Measurements from ENCODE around the gene SRGAP3. TPM values are rescaled to one million over a fixed set of nuclear protein-coding genes. Genes with fewer than 3 reads are reported as not detected.

SRGAP3 gene
- total RNA-seq, 2 experiments from 2014 or later = 2.8 to 3.2 TPM

DNA sequence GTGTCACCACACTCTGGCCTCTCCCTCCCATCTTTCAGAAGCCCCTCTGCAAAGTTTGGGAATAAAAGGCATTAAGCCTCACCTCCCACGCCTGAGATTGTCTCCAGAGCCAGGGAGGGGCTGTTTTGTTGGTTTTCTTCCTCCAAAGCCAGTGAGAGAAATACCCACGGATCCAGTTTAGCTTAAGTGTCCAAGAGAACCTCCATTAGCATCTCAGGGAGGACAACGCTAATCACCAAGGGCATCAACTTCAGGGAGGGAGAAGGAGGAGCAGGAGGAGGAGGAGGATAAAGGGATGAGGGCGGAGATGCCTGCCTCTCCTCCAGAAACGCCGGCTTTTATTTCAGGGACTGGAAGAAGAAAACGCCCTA lies 101.6 kb downstream of the SRGAP3 start:
- no peak for ATAC-seq (ENCODE audit: poor library complexity)
- peaks cover 13% of the 10 kb centered on the region for H3K9me3 Mint-ChIP-seq
- no peak overlapping the region for H3K4me3 ChIP-seq (ENCODE audit: low read length)
- H3K36me3 ChIP-seq (ENCODE audit: insufficient read depth, low read length) = no peaks in the 10 kb centered on the region
- H3K4me1 ChIP-seq (ENCODE audit: insufficient read depth, low read length) = no peaks in the 10 kb centered on the region
- ChIA-PET CTCF (no interaction called here), POLR2A (no interaction called here)
- peaks cover 15 to 30% of the 10 kb centered on the region in 2 experiments for H3K9me3 ChIP-seq (ENCODE audit: control insufficient read depth in 1 of 2, insufficient read depth in 1 of 2, low read length in 2 of 2)
- no peaks in the 10 kb centered on the region for H3K4me1 Mint-ChIP-seq (ENCODE audit: low read depth)
- no peak overlapping the region for H3K27ac ChIP-seq (ENCODE audit: low read depth in 1 of 2, low read length in 2 of 2)
- no peaks in the 10 kb centered on the region for H3K36me3 Mint-ChIP-seq (ENCODE audit: low read depth)
- H3K27me3 Mint-ChIP-seq = no peaks in the 10 kb centered on the region
- intact Hi-C loops (cut with DNase I, micrococcal nuclease) = no loop called here
- no peaks in the 10 kb centered on the region for H3K27me3 ChIP-seq (ENCODE audit: control insufficient read depth in 1 of 2, insufficient read depth in 2 of 2, low read length in 2 of 2)
- H3K27ac Mint-ChIP-seq = no peak overlapping the region
- TF ChIP-seq, protein P1, sequence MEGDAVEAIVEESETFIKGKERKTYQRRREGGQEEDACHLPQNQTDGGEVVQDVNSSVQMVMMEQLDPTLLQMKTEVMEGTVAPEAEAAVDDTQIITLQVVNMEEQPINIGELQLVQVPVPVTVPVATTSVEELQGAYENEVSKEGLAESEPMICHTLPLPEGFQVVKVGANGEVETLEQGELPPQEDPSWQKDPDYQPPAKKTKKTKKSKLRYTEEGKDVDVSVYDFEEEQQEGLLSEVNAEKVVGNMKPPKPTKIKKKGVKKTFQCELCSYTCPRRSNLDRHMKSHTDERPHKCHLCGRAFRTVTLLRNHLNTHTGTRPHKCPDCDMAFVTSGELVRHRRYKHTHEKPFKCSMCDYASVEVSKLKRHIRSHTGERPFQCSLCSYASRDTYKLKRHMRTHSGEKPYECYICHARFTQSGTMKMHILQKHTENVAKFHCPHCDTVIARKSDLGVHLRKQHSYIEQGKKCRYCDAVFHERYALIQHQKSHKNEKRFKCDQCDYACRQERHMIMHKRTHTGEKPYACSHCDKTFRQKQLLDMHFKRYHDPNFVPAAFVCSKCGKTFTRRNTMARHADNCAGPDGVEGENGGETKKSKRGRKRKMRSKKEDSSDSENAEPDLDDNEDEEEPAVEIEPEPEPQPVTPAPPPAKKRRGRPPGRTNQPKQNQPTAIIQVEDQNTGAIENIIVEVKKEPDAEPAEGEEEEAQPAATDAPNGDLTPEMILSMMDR (IDR thresholded peaks at IDR 0.05) = no peak
- no peak for DNase-seq
- no peak overlapping the region for H3K4me3 Mint-ChIP-seq

DNA sequence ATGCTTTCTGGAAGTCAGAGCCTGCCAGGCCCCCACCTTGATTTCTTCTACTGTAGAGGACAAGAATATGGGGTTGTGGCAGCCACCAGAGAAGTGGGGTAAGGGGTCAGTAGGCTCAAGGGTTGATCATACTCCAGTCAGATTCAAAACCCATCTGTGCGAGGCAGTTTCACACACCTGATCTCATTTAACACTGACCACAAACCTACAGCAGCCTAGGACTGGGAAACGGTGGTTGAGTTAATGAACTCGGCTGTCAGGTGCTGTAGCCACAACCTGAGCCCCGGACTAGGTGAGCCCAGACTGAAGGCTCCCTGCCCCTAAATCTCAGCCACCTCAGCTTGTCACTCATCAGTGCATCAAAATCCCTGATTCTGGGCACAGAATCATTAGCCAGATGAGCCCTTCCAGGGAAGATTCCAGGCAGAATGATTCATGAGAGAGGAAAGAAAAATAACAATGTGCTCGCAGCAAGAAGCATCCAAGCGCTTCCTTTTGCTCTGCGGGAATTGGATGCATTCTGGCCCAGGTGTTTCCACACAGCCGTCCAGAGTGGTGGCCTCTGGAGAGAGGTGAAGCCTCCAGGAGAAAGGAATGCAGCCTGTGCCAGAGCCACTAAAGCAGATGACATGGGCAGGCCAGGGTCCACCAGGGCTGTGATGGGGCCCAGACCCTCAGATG lies 102.1 kb downstream of the SRGAP3 start:
- CTCF ChIA-PET = no interaction called here
- Mint-ChIP-seq H3K27me3 (no peaks in the 10 kb centered on the region), H3K27ac (no peak overlapping the region), H3K4me3 (no peak overlapping the region), H3K9me3 (peaks cover 13% of the 10 kb centered on the region), H3K36me3 (ENCODE audit: low read depth) (no peaks in the 10 kb centered on the region), H3K4me1 (ENCODE audit: low read depth) (no peaks in the 10 kb centered on the region)
- intact Hi-C loops (cut with DNase I, micrococcal nuclease) = no loop called here
- Histone ChIP-seq H3K4me3 (ENCODE audit: low read length) (no peak overlapping the region), H3K9me3 (ENCODE audit: control insufficient read depth in 1 of 2, insufficient read depth in 1 of 2, low read length in 2 of 2) (peaks cover 15 to 27% of the 10 kb centered on the region in 2 experiments), H3K36me3 (ENCODE audit: insufficient read depth, low read length) (no peaks in the 10 kb centered on the region), H3K27me3 (ENCODE audit: control insufficient read depth in 1 of 2, insufficient read depth in 2 of 2, low read length in 2 of 2) (no peaks in the 10 kb centered on the region), H3K4me1 (ENCODE audit: insufficient read depth, low read length) (no peaks in the 10 kb centered on the region), H3K27ac (ENCODE audit: low read depth in 1 of 2, low read length in 2 of 2) (no peak overlapping the region)
- DNase-seq = no peak
- TF ChIP-seq, protein P1 (IDR thresholded peaks at IDR 0.05) = no peak
- POLR2A ChIA-PET = no interaction called here
- ATAC-seq (ENCODE audit: poor library complexity) = no peak

DNA sequence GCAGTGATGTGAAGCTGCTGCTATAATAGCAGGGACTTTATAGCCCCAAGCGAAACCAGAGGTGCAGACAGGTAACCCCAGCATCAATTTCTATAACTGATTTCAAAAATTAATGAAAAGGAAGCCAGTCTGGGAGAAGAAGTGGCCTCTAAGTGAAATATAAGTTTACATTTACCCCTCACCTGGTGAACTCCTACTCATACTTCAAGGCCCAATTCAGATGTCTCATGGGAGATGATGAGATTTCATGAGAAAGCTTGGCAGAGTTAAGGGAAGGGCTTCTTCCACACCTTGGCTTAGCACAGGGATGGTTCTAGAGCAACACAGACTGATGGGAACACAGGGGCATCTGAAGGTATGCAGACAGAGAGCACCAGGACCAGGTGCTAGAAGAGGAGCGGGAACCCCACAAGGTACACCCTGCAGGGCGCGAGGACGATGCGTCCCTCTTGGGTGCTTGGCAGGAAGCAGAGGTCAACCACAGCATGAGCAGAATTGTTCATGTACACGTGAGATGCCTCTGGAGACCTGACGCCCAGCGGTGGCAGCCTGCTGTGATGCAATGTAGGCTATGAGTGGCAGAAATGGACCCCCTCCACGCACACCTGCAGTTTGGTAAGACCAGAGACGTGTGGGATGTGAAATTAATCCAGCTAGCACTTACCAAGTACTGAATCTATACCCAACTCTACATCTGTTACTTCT lies 102.9 kb downstream of the SRGAP3 start:
- no peak for ATAC-seq (ENCODE audit: poor library complexity)
- H3K36me3 ChIP-seq (ENCODE audit: insufficient read depth, low read length) = no peaks in the 10 kb centered on the region
- H3K9me3 ChIP-seq (ENCODE audit: control insufficient read depth in 1 of 2, insufficient read depth in 1 of 2, low read length in 2 of 2) = peaks cover 13 to 21% of the 10 kb centered on the region in 2 experiments
- H3K27me3 ChIP-seq (ENCODE audit: control insufficient read depth in 1 of 2, insufficient read depth in 2 of 2, low read length in 2 of 2) = no peaks in the 10 kb centered on the region
- H3K27me3 Mint-ChIP-seq = no peaks in the 10 kb centered on the region
- H3K27ac Mint-ChIP-seq = no peak overlapping the region
- H3K9me3 Mint-ChIP-seq = peaks cover 9% of the 10 kb centered on the region
- H3K27ac ChIP-seq (ENCODE audit: low read depth in 1 of 2, low read length in 2 of 2) = no peak overlapping the region
- TF ChIP-seq, protein P1 (IDR thresholded peaks at IDR 0.05) = no peak
- no peak overlapping the region for H3K4me3 ChIP-seq (ENCODE audit: low read length)
- no peaks in the 10 kb centered on the region for H3K4me1 Mint-ChIP-seq (ENCODE audit: low read depth)
- ChIA-PET CTCF (no interaction called here), POLR2A (no interaction called here)
- no peaks in the 10 kb centered on the region for H3K36me3 Mint-ChIP-seq (ENCODE audit: low read depth)
- intact Hi-C loops (cut with DNase I, micrococcal nuclease) = no loop called here
- H3K4me1 ChIP-seq (ENCODE audit: insufficient read depth, low read length) = no peaks in the 10 kb centered on the region
- DNase-seq = no peak
- H3K4me3 Mint-ChIP-seq = no peak overlapping the region
